Liver (tissue), 3 donors: Measurements from ENCODE around the gene IFIH1.

Source experiments
- CTCF ChIP-seq: fragments of 150-350 bp; IDR thresholded peaks from 2 replicates; pipeline ENCODE4 v1.5.1; 2017; ENCODE audit warnings: improper control_type of control experiment, low read depth, low read length; ENCODE audit not compliant: missing input control
- HNF4A ChIP-seq, 2 donors: conservative IDR thresholded peaks; 2 replicates each; pipeline ENCODE4 v1.6.1; 2016; ENCODE audit warnings: antibody characterized with exemption in 2 of 2, mild to moderate bottlenecking in 2 of 2
- HNF4G ChIP-seq: IDR thresholded peaks from 2 replicates; pipeline ENCODE4 v1.6.1; 2016; ENCODE audit warnings: antibody characterized with exemption
- MAX ChIP-seq: IDR thresholded peaks from 2 replicates; pipeline ENCODE4 v1.6.1; 2016; ENCODE audit warnings: antibody characterized with exemption
- RAD21 ChIP-seq, 2 donors: IDR thresholded peaks; 2 replicates each; pipeline ENCODE4 v1.6.1; 2016; ENCODE audit warnings: antibody characterized with exemption in 2 of 2, mild to moderate bottlenecking in 2 of 2
- donor health status: healthy.
- donor health status: healthy.

GRCh38 chr2:162243294-162243693 is 75.2 kb downstream of the IFIH1 start, which contains the start of gene FAP:
- TF ChIP-seq CTCF (no peak), MAX (no peak), RAD21 (IDR thresholded peaks at IDR 0.05) (no peak), HNF4G (no peak), HNF4A (conservative IDR thresholded peaks at IDR 0.05) (no peak)
